HG02588 (cell line): ENCODE data around the gene CDK8.

Source experiments
- ATAC-seq: cut with Tn5 transposase; IDR thresholded peaks from one replicate; pipeline ENCODE4 v1.9.1; 2021; ENCODE audit warnings: mild to moderate bottlenecking, moderate library complexity; ENCODE audit not compliant: unreplicated experiment

Gene CDK8

GRCh38 chr13:26379831-26380230 is 125.9 kb downstream of the CDK8 start:
- ATAC-seq = no peak

- ATAC-seq = no peak
Observed at GRCh38 chr13:26380930-26381329, 127.0 kb downstream of the CDK8 start.

GRCh38 chr13:26382366-26382765 is 128.4 kb downstream of the CDK8 start:
- no peak for ATAC-seq

- ATAC-seq = no peak
Observed at GRCh38 chr13:26382835-26383234, 128.9 kb downstream of the CDK8 start.

- ATAC-seq = no peak
Observed at GRCh38 chr13:26384587-26384986, 130.7 kb downstream of the CDK8 start.

- no peak for ATAC-seq
Observed at GRCh38 chr13:26386026-26386425, 132.1 kb downstream of the CDK8 start.

- no peak for ATAC-seq
Observed at GRCh38 chr13:26390203-26390602, 136.3 kb downstream of the CDK8 start.

- no peak for ATAC-seq
Observed at GRCh38 chr13:26400545-26400944, 146.6 kb downstream of the CDK8 start.

- no peak for ATAC-seq
Observed at GRCh38 chr13:26401069-26401468, 147.1 kb downstream of the CDK8 start.

- ATAC-seq = no peak
Observed at GRCh38 chr13:26401578-26402021, 147.7 kb downstream of the CDK8 start.

- no peak for ATAC-seq
Observed at GRCh38 chr13:26406791-26407190, 152.9 kb downstream of the CDK8 start.

GRCh38 chr13:26411206-26411605 is 157.3 kb downstream of the CDK8 start:
- ATAC-seq = no peak

- ATAC-seq = no peak
Observed at GRCh38 chr13:26412263-26412662, 158.3 kb downstream of the CDK8 start.

GRCh38 chr13:26412936-26413716 is 159.2 kb downstream of the CDK8 start:
- no peak for ATAC-seq

GRCh38 chr13:26420282-26420960 is 166.5 kb downstream of the CDK8 start:
- no peak for ATAC-seq

GRCh38 chr13:26422036-26422435 is 168.1 kb downstream of the CDK8 start:
- ATAC-seq = no peak

GRCh38 chr13:26423629-26424028 is 169.7 kb downstream of the CDK8 start:
- no peak for ATAC-seq

GRCh38 chr13:26424181-26424580 is 170.3 kb downstream of the CDK8 start:
- no peak for ATAC-seq

GRCh38 chr13:26425443-26426358 is 171.8 kb downstream of the CDK8 start:
- ATAC-seq = no peak

- no peak for ATAC-seq
Observed at GRCh38 chr13:26433776-26434175, 179.8 kb downstream of the CDK8 start.

- ATAC-seq = no peak
Observed at GRCh38 chr13:26435171-26435570, 181.2 kb downstream of the CDK8 start.
